Omental fat pad (tissue), 4 donors: ENCODE measurements around the gene MYCBPAP. TPM values are rescaled to one million over a fixed set of nuclear protein-coding genes. Genes with fewer than 3 reads are reported as not detected.
A peak's percentile ranks its signal among the peaks of the same experiment; 100 is the strongest.

Source experiments
- ATAC-seq: fragments of 150-250 bp; one replicate; pipeline ENCODE4 v1.9.1; 2016; ENCODE audit warnings: mild to moderate bottlenecking, moderate library complexity; ENCODE audit not compliant: low FRiP score
- DNase-seq: peaks from one replicate; pipeline ENCODE4 v3.0.0-alpha.2; 2019; ENCODE audit warnings: low spot score
- total RNA-seq, 4 donors: library from RNA; depleted of rRNA; stranded (reverse); fragments of >200 nt; gene quantifications; one replicate each; pipeline ENCODE4 v1.1.0, GENCODE V29; 2016
- TF ChIP-seq, protein P1 (sequence below), 3 donors: fragments of 450-650 bp; IDR thresholded peaks; one replicate each; pipeline ENCODE4 v1.5.1; 2016 to 2017; ENCODE audit warnings: antibody characterized with exemption in 3 of 3, mild to moderate bottlenecking in 3 of 3, moderate library complexity in 2 of 3

Gene MYCBPAP
- total RNA-seq, 4 donors from 2014 or later: 0.36 to 1.9 (median 1.0) TPM; not detected in 1

DNA sequence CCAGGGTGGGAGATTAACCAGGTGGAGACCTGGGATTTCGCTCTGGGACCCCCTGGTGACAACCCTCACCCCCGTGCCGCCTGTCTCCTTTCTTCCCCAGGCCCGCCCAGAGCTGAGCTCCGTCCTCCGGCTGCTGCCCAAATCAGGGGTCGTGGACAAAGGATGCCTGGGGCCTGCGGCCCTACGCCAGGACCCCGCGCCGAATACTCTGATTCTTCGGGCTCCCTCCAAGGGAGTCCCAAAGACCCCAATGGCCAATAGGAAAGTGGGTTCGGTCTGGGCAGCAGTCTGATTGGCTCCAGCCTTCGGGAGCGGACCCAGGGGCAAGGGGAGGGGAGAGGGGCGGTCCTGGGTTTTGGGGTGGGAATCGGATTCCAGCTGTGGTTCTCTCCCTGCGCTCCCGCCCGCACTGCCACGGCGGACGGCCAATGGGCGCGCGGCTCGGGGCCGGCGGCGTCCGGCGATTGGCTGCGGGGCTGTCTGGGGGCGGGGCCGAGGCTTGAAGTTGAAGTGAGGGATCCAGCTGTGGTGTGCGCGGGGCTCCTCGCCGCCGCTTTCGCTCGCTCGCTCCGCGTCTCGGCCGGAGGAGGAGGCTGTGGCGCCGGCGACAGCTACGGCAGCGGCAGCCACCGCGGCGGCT, 52.1 kb downstream of the MYCBPAP start, which contains the start of gene CACNA1G:
CACNA1G (plus strand) TSS at position 531 of the 640 bp plus-strand sequence. CDS start 745 bp downstream, outside the sequence.
- TF ChIP-seq, protein P1, sequence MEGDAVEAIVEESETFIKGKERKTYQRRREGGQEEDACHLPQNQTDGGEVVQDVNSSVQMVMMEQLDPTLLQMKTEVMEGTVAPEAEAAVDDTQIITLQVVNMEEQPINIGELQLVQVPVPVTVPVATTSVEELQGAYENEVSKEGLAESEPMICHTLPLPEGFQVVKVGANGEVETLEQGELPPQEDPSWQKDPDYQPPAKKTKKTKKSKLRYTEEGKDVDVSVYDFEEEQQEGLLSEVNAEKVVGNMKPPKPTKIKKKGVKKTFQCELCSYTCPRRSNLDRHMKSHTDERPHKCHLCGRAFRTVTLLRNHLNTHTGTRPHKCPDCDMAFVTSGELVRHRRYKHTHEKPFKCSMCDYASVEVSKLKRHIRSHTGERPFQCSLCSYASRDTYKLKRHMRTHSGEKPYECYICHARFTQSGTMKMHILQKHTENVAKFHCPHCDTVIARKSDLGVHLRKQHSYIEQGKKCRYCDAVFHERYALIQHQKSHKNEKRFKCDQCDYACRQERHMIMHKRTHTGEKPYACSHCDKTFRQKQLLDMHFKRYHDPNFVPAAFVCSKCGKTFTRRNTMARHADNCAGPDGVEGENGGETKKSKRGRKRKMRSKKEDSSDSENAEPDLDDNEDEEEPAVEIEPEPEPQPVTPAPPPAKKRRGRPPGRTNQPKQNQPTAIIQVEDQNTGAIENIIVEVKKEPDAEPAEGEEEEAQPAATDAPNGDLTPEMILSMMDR (IDR thresholded peaks at IDR 0.05): no peak
- ATAC-seq: peak; percentile 85
- peak; percentile 69 for DNase-seq

GRCh38 chr17:50560931-50561745, 52.9 kb downstream of the MYCBPAP start:
- no peak for DNase-seq
- ATAC-seq: no peak
- TF ChIP-seq, protein P1 (IDR thresholded peaks at IDR 0.05): no peak

GRCh38 chr17:50561746-50562141, 53.5 kb downstream of the MYCBPAP start:
- no peak for DNase-seq
- TF ChIP-seq, protein P1 (IDR thresholded peaks at IDR 0.05): no peak
- no peak for ATAC-seq

- TF ChIP-seq, protein P1 (IDR thresholded peaks at IDR 0.05): no peak
- no peak for DNase-seq
- ATAC-seq: no peak
Observed at GRCh38 chr17:50562242-50563091, 54.2 kb downstream of the MYCBPAP start.

DNA sequence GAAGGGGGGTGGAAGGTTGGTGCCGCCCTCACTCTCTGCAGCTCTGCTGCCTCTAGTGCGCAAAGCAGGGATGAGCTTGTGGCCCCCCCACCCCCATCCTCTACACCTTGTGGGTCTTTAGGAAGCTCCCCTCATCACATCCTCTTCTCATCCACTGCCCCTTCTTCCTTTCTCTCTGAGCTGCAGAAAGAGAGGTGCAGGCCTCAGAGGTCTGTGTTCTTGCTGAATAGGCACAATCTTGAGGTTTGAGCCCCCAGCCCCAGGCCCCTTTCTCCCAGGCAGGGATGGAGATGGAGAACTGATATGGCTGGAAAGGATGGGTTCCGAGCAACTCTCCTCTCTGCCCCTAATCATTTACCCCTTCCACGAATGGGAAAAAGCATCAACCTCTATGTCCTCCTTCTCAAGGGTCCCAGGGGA, 54.9 kb downstream of the MYCBPAP start:
- no peak for DNase-seq
- ATAC-seq: no peak

DNA sequence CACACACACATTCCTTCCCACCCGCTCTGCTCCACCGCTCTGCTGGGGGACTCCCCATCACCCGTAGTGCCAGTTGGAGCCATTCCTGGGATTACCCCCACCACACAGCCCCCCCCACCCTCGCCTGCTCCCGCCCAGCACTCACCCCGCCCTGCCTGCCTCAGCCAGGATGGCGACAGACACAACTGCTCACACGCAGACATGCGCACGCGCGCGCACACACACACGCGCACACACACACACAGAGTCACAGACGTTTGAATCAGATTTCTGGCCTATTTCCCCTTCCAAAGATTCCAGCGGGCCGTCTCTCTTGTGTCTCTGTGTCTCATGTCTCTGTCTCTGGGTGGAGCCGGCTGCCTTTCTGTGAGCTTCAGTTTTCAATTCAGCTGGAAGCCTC, 56.7 kb downstream of the MYCBPAP start:
- DNase-seq (no peak), ATAC-seq (peak; percentile 43)
- TF ChIP-seq, protein P1 (IDR thresholded peaks at IDR 0.05): no peak

More for the DNA sequence above, 54.9 kb downstream of the MYCBPAP start:
- TF ChIP-seq, protein P1 (IDR thresholded peaks at IDR 0.05): no peak
